Colonic mucosa (tissue), 4 donors: ENCODE measurements around the gene NMRAL1. TPM values are rescaled to one million over a fixed set of nuclear protein-coding genes. Genes with fewer than 3 reads are reported as not detected.

ENCODE experiments used
- DNase-seq: peaks from one replicate; pipeline ENCODE4 v3.0.0-alpha.2; 2020
- H3K27ac ChIP-seq: fragments of 200-600 bp; one replicate; pipeline ENCODE4 v1.8.0; 2021
- H3K27me3 ChIP-seq: fragments of 200-600 bp; one replicate; pipeline ENCODE4 v1.8.0; 2021
- H3K36me3 ChIP-seq: fragments of 200-600 bp; one replicate; pipeline ENCODE4 v1.8.0; 2021
- H3K4me1 ChIP-seq: fragments of 200-600 bp; one replicate; pipeline ENCODE4 v1.8.0; 2021; ENCODE audit warnings: mild to moderate bottlenecking
- H3K4me3 ChIP-seq: fragments of 200-600 bp; one replicate; pipeline ENCODE4 v1.8.0; 2021
- H3K9ac ChIP-seq, 2 donors: one replicate each; pipeline ENCODE4 v1.7.0; 2013; ENCODE audit warnings: control low read depth in 2 of 2, low read depth in 2 of 2, low read length in 2 of 2
- H3K9me3 ChIP-seq: fragments of 200-600 bp; one replicate; pipeline ENCODE4 v1.8.0; 2021
- CTCF ChIP-seq: fragments of 200-600 bp; IDR thresholded peaks from one replicate; pipeline ENCODE4 v1.8.0; 2022; ENCODE audit warnings: antibody characterized with exemption, mild to moderate bottlenecking
- intact Hi-C: fragments of 100-400 bp; cut with DNase I; formaldehyde crosslinking; loops from one replicate; pipeline ENCODE4 v1.14.1; 2022
- total RNA-seq, 2 donors: library from RNA; stranded (reverse); fragmentation: NEBNext Ultra II Directional in 1 of 2; extraction: Animal tissue kit (Norgen Biotek cat#: 25700) in 1 of 2; gene quantifications; one replicate each; pipeline ENCODE4 v1.2.1, GENCODE V29; 2021
- donor health status: healthy.
- donor health status: DM: no; HTN: no; CAD: no.
- donor health status: DM: no; HTN: no; CAD: no.

The NMRAL1 gene
- total RNA-seq, 2 donors from 2014 or later: 25.8 to 40.2 TPM

GRCh38 chr16:4486126-4486893 lies 11.9 kb upstream of the NMRAL1 start:
- Histone ChIP-seq H3K9ac (no peak overlapping the region), H3K36me3 (no peaks in the 10 kb centered on the region), H3K4me1 (no peaks in the 10 kb centered on the region), H3K9me3 (no peaks in the 10 kb centered on the region), H3K27ac (no peak overlapping the region), H3K4me3 (no peak overlapping the region), H3K27me3 (no peaks in the 10 kb centered on the region)
- DNase-seq: no peak
- no peak for TF ChIP-seq CTCF
- intact Hi-C loops: no loop called here

- intact Hi-C loops: no loop called here
- Histone ChIP-seq H3K27ac (no peak overlapping the region), H3K9ac (no peak overlapping the region), H3K36me3 (no peaks in the 10 kb centered on the region), H3K27me3 (no peaks in the 10 kb centered on the region), H3K4me3 (no peak overlapping the region), H3K4me1 (no peaks in the 10 kb centered on the region), H3K9me3 (no peaks in the 10 kb centered on the region)
- TF ChIP-seq CTCF: no peak
- DNase-seq: no peak
These were observed 7.5 kb upstream of the NMRAL1 start for GRCh38 chr16:4481963-4482362.

- Histone ChIP-seq H3K4me3 (no peak overlapping the region), H3K9me3 (no peaks in the 10 kb centered on the region), H3K36me3 (no peaks in the 10 kb centered on the region), H3K4me1 (no peaks in the 10 kb centered on the region), H3K27ac (no peak overlapping the region), H3K9ac (no peak overlapping the region), H3K27me3 (no peaks in the 10 kb centered on the region)
- intact Hi-C loops: no loop called here
- no peak for DNase-seq
- TF ChIP-seq CTCF: no peak
These were observed 7.1 kb upstream of the NMRAL1 start for GRCh38 chr16:4481526-4481925.

GRCh38 chr16:4477966-4478365 lies 3.5 kb upstream of the NMRAL1 start:
- DNase-seq: no peak
- peak overlapping the region in 1 of 2 donors; percentile 24 for H3K9ac ChIP-seq
- no peak overlapping the region for H3K4me3 ChIP-seq

More at GRCh38 chr16:4477966-4478365, 3.5 kb upstream of the NMRAL1 start:
- Histone ChIP-seq H3K36me3 (no peaks in the 10 kb centered on the region), H3K9me3 (no peaks in the 10 kb centered on the region), H3K27ac (no peak overlapping the region), H3K27me3 (no peaks in the 10 kb centered on the region), H3K4me1 (peaks cover 5% of the 10 kb centered on the region)
- no peak for TF ChIP-seq CTCF
- intact Hi-C loops: loop anchor here (10.0 kb wide), 1 partner anchor 53 kb away; the partner anchor contains the start of gene DNAJA3
